ENCODE measurements around the gene TNFRSF13B. TPM values are rescaled to one million over a fixed set of nuclear protein-coding genes. Genes with fewer than 3 reads are reported as not detected.
"Not testable (repeated sequence)": the region's sequence is repeated elsewhere in the genome, so short reads cannot be mapped to it uniquely, and the experiment has no call there.

Gene TNFRSF13B
- total RNA-seq, 1 experiment from 2014 or later, result 0.28 TPM

DNA sequence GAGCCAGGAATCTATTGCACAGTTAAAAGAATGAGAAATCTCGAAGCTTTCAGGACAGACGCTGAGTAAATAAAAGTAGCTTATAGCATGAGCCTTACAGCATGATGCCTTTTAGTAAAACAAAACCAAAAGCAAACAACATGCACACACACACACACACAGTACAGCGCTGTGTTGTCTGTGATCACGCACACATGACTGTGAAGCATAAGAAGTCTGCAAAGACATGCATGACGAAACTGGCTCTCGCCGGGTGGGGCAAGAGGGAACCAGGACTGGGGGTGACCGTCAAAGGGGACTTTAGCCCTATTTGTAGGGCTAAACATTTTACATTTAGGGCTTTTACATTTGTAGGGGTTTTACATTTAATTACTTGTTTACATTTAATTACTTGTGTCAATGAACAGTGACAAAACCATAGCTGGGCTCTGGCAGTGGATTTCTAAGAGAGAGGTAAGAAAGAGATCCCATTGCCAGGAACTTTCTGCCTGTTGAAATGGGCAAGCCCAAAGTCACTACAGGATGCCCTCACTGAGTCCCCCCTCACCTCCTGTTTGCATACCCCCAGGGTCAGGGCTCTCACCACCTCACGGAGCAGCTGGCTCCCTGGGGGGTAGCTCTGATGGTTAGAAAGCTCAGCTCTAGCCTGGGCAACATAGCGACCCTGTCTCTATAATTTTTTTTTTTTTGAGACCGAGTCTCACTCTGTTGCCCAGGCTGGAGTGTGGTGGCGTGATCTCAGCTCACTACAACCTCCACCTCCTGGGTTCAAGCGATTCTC lies 2.0 kb upstream of the TNFRSF13B start:
- TF ChIP-seq, protein P1, sequence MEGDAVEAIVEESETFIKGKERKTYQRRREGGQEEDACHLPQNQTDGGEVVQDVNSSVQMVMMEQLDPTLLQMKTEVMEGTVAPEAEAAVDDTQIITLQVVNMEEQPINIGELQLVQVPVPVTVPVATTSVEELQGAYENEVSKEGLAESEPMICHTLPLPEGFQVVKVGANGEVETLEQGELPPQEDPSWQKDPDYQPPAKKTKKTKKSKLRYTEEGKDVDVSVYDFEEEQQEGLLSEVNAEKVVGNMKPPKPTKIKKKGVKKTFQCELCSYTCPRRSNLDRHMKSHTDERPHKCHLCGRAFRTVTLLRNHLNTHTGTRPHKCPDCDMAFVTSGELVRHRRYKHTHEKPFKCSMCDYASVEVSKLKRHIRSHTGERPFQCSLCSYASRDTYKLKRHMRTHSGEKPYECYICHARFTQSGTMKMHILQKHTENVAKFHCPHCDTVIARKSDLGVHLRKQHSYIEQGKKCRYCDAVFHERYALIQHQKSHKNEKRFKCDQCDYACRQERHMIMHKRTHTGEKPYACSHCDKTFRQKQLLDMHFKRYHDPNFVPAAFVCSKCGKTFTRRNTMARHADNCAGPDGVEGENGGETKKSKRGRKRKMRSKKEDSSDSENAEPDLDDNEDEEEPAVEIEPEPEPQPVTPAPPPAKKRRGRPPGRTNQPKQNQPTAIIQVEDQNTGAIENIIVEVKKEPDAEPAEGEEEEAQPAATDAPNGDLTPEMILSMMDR (conservative IDR thresholded peaks at IDR 0.05), result no peak
- Histone ChIP-seq H4K5ac (ENCODE audit: insufficient read length, low read depth, low read length) (no peak overlapping the region), H2BK15ac (ENCODE audit: low read depth, low read length) (no peak overlapping the region), H3K18ac (ENCODE audit: insufficient read length, low read depth, low read length) (no peak overlapping the region), H4K8ac (replicated peaks; ENCODE audit: insufficient read length, low read depth, low read length) (no peak overlapping the region), H2BK20ac (ENCODE audit: low read depth, low read length, poor library complexity, severe bottlenecking) (no peak overlapping the region), H3K79me1 (ENCODE audit: insufficient read depth, low read depth, low read length, poor library complexity, severe bottlenecking) (no peaks in the 10 kb centered on the region), H2BK120ac (ENCODE audit: low read depth, low read length, poor library complexity, severe bottlenecking) (no peak overlapping the region), H3K4me2 (ENCODE audit: insufficient read depth, insufficient read length, low read length) (no peak overlapping the region), H3K27ac (ENCODE audit: insufficient read length, low read depth, low read length) (no peak overlapping the region), H3K4ac (ENCODE audit: low read depth, low read length) (no peak overlapping the region), H2AK5ac (ENCODE audit: insufficient read length, low read length) (no peak overlapping the region), H3K4me1 (ENCODE audit: insufficient read depth, low read length) (no peaks in the 10 kb centered on the region), H2AFZ (ENCODE audit: low read length) (no peak overlapping the region), H3K14ac (ENCODE audit: insufficient read depth, low read length) (no peak overlapping the region), H2BK5ac (ENCODE audit: insufficient read length, low read length) (no peak overlapping the region), H2BK12ac (ENCODE audit: insufficient read length, low read depth, low read length) (no peak overlapping the region), H3K79me2 (ENCODE audit: insufficient read depth, low read length) (no peaks in the 10 kb centered on the region), H3K9ac (ENCODE audit: extremely low read depth, insufficient read length, low read length) (no peak overlapping the region), H3K23me2 (ENCODE audit: insufficient read length, low read depth, low read length, poor library complexity, severe bottlenecking) (peaks cover 2% of the 10 kb centered on the region), H4K91ac (ENCODE audit: insufficient read length, low read depth, low read length) (no peak overlapping the region), H3K27me3 (ENCODE audit: insufficient read depth, low read length) (no peaks in the 10 kb centered on the region), H3K23ac (ENCODE audit: insufficient read length, low read depth, low read length) (no peak overlapping the region), H3K56ac (ENCODE audit: insufficient read length, low read depth, low read length) (no peak overlapping the region), H3K9me3 (ENCODE audit: control insufficient read depth, low read depth, low read length) (no peaks in the 10 kb centered on the region), H3T11ph (ENCODE audit: low read length) (no peak overlapping the region), H4K20me1 (ENCODE audit: control insufficient read depth, insufficient read depth, insufficient read length) (no peaks in the 10 kb centered on the region)
- DNase-seq, result no peak
- WGBS (ENCODE audit: extremely low coverage, insufficient read length, low lambda C conversion rate), result no CpG with 5 or more reads among the region's 13 CpGs
- no peaks in the 10 kb centered on the region; a peak in 1 of 5 replicates for H3K9me3 Mint-ChIP-seq
- H3K27me3 Mint-ChIP-seq (ENCODE audit: low read depth), result no peaks in the 10 kb centered on the region; the same call in none of the 2 replicates
- no peak overlapping the region for H3K4me3 Mint-ChIP-seq
- peaks cover 10 to 16% of the 10 kb centered on the region in 2 experiments for H3K4me1 Mint-ChIP-seq
- H3K27ac Mint-ChIP-seq, result no peak overlapping the region; a peak in 1 of 7 replicates
- no peaks in the 10 kb centered on the region for H3K36me3 Mint-ChIP-seq (ENCODE audit: insufficient read depth in 1 of 3, low read depth in 3 of 3)

DNA sequence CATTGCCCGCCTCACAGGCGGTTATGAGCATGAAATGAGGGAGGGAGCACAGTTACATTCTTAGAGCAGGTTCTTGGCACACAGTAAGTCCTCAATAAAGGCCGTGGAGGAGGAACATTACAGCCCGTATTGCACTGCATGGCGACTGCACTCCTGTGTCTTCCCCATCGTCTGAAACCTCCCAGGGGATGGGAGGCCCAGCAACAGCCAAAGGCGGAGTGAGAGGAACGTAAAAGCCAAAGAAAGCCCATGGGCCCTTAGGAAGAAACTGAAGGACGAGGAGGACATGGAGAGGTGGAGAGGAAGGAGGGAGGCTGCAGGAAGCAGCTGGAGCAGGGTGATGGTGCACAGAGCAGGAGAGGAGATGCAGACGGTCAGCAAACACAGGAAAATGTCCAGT lies 1.1 kb upstream of the TNFRSF13B start:
- H3K18ac ChIP-seq (ENCODE audit: insufficient read length, low read depth, low read length); H3K79me1 ChIP-seq (ENCODE audit: insufficient read depth, low read depth, low read length, poor library complexity, severe bottlenecking); H3K27me3 Mint-ChIP-seq (ENCODE audit: low read depth); H3K27ac ChIP-seq (ENCODE audit: insufficient read length, low read depth, low read length); H3K9me3 ChIP-seq (ENCODE audit: control insufficient read depth, low read depth, low read length); H3K27ac Mint-ChIP-seq; H2AFZ ChIP-seq (ENCODE audit: low read length); H3K14ac ChIP-seq (ENCODE audit: insufficient read depth, low read length); H3K23ac ChIP-seq (ENCODE audit: insufficient read length, low read depth, low read length); H3K9me3 Mint-ChIP-seq; H3K79me2 ChIP-seq (ENCODE audit: insufficient read depth, low read length); H3K4me2 ChIP-seq (ENCODE audit: insufficient read depth, insufficient read length, low read length); H2BK5ac ChIP-seq (ENCODE audit: insufficient read length, low read length); H3K4me1 ChIP-seq (ENCODE audit: insufficient read depth, low read length); H3K4me3 Mint-ChIP-seq; H2AK5ac ChIP-seq (ENCODE audit: insufficient read length, low read length); H4K20me1 ChIP-seq (ENCODE audit: control insufficient read depth, insufficient read depth, insufficient read length); H3K56ac ChIP-seq (ENCODE audit: insufficient read length, low read depth, low read length); H3K4ac ChIP-seq (ENCODE audit: low read depth, low read length); H3K27me3 ChIP-seq (ENCODE audit: insufficient read depth, low read length); H4K91ac ChIP-seq (ENCODE audit: insufficient read length, low read depth, low read length); H4K5ac ChIP-seq (ENCODE audit: insufficient read length, low read depth, low read length); H3K9ac ChIP-seq (ENCODE audit: extremely low read depth, insufficient read length, low read length); H3K23me2 ChIP-seq (ENCODE audit: insufficient read length, low read depth, low read length, poor library complexity, severe bottlenecking); H2BK15ac ChIP-seq (ENCODE audit: low read depth, low read length); H4K8ac ChIP-seq (replicated peaks; ENCODE audit: insufficient read length, low read depth, low read length); H2BK20ac ChIP-seq (ENCODE audit: low read depth, low read length, poor library complexity, severe bottlenecking); H2BK120ac ChIP-seq (ENCODE audit: low read depth, low read length, poor library complexity, severe bottlenecking); H3K36me3 Mint-ChIP-seq (ENCODE audit: insufficient read depth in 1 of 3, low read depth in 3 of 3); H2BK12ac ChIP-seq (ENCODE audit: insufficient read length, low read depth, low read length); H3T11ph ChIP-seq (ENCODE audit: low read length): not testable (repeated sequence)
- WGBS (ENCODE audit: extremely low coverage, insufficient read length, low lambda C conversion rate), result no CpG with 5 or more reads among the region's 10 CpGs
- peak; percentile 14 for DNase-seq
- peaks cover 8 to 16% of the 10 kb centered on the region in 2 experiments for H3K4me1 Mint-ChIP-seq

All from H9 (cell line).